HepG2 (cell line): Measurements from ENCODE around the gene PCDH7. TPM values are rescaled to one million over a fixed set of nuclear protein-coding genes. Genes with fewer than 3 reads are reported as not detected.

Source experiments
- ATAC-seq: fragments of 200-7000 bp; cut with Tn5 transposase; 3 replicates; pipeline ENCODE4 v1.9.1; 2020; ENCODE audit warnings: mild to moderate bottlenecking, moderate library complexity
- BruUV-seq: library from RNA; stranded (reverse); fragments of 400-500 nt; replicated peaks from 2 replicates; lab custom pipeline; 2021; lab: Mats Ljungman, UMichigan
- CTCF ChIA-PET: fragments of 300-600 bp; formaldehyde crosslinking; extraction: SDS; loops from one replicate; lab custom pipeline; 2021; ENCODE audit warnings: low total read pairs, inconsistent platforms, low intra/inter-chr PET ratio; lab: Yijun Ruan, JAX
- POLR2A ChIA-PET: fragments of 350-600 bp; sonication (Branson Sonifier 250); formaldehyde crosslinking; loops from one replicate; lab custom pipeline; 2020; ENCODE audit warnings: antibody characterized with exemption, inconsistent platforms; lab: Yijun Ruan, JAX
- DNase-seq: peaks from one replicate; pipeline ENCODE4 v3.0.0-alpha.2; 2015; ENCODE audit warnings: low spot score
- FAIRE-seq: peaks from 3 replicates; lab custom pipeline; 2011; peaks lifted over from hg19 to GRCh38; lab: Jason Lieb, UNC
- H2AFZ ChIP-seq: one replicate; pipeline ENCODE4 v1.6.1; 2011; ENCODE audit warnings: low read length, inconsistent platforms
- H3K27ac ChIP-seq: fragments of 300-600 bp; 3 replicates; pipeline ENCODE4 v1.8.0; 2011; ENCODE audit warnings: mixed run types, mild to moderate bottlenecking, mixed read lengths, low read length, inconsistent platforms; ENCODE audit not compliant: insufficient read depth; ENCODE audit errors: extremely low read length
- H3K27me3 ChIP-seq, 2 experiments: fragments of 200-600 bp in 1 of 2; 2 replicates in 1 of 2; 3 replicates in 1 of 2; pipeline versions ENCODE4 v1.6.0 to v1.8.0; 2011; ENCODE audit warnings: low read length in 2 of 2, mild to moderate bottlenecking in 2 of 2, moderate library complexity in 2 of 2, inconsistent platforms in 1 of 2; ENCODE audit not compliant: insufficient read depth in 2 of 2, control insufficient read depth in 1 of 2
- H3K36me3 ChIP-seq, 2 experiments: fragments of 200-600 bp in 1 of 2; replicated peaks in 1 of 2; 2 replicates in 1 of 2; 3 replicates in 1 of 2; pipeline versions ENCODE4 v1.5.1 to v1.8.0; 2011; ENCODE audit warnings: low read length in 2 of 2, inconsistent platforms in 1 of 2; ENCODE audit not compliant: insufficient read depth in 2 of 2, control insufficient read depth in 1 of 2
- H3K4me1 ChIP-seq: 2 replicates; pipeline ENCODE4 v1.5.1; 2012; ENCODE audit warnings: low read length, inconsistent platforms; ENCODE audit not compliant: insufficient read depth
- H3K4me2 ChIP-seq: 2 replicates; pipeline ENCODE4 v1.6.0; 2011; ENCODE audit warnings: low read depth, low read length, inconsistent platforms
- H3K4me3 ChIP-seq, 3 experiments: fragments of 200-600 bp in 1 of 3; sonication (generic), shearing (Covaris generic) in 1 of 3; replicated peaks in 1 of 3; 2 replicates each; pipeline ENCODE4 v1.5.1; 2011 to 2016; ENCODE audit warnings: low read length in 3 of 3, inconsistent platforms in 2 of 3, low read depth in 2 of 3, mild to moderate bottlenecking in 2 of 3, control low read depth in 1 of 3, mixed read lengths in 1 of 3; ENCODE audit not compliant: insufficient read depth in 1 of 3
- H3K79me2 ChIP-seq: one replicate; pipeline ENCODE4 v1.6.1; 2011; ENCODE audit warnings: low read length, inconsistent platforms; ENCODE audit not compliant: insufficient read depth
- H3K9ac ChIP-seq: 2 replicates; pipeline ENCODE4 v1.6.0; 2011; ENCODE audit warnings: mild to moderate bottlenecking, low read depth, low read length, inconsistent platforms; ENCODE audit not compliant: insufficient read depth
- H3K9me3 ChIP-seq: 2 replicates; pipeline ENCODE4 v1.5.1; 2012; ENCODE audit warnings: mild to moderate bottlenecking, low read length
- H4K20me1 ChIP-seq: 2 replicates; pipeline ENCODE4 v1.6.0; 2011; ENCODE audit warnings: inconsistent platforms, mild to moderate bottlenecking, low read length, moderate library complexity; ENCODE audit not compliant: insufficient read depth
- ARNT ChIP-seq: fragments of 450-650 bp; IDR thresholded peaks from 2 replicates; pipeline ENCODE4 v1.6.1; 2017
- CBX2 ChIP-seq, 2 experiments: fragments of 200-600 bp in 1 of 2; sonication (generic); formaldehyde crosslinking in 1 of 2; IDR thresholded peaks; 2 replicates each; pipeline versions ENCODE4 v1.7.0 to v1.8.1; 2018 to 2022; ENCODE audit warnings: low read depth in 2 of 2, low read length in 1 of 2, mild to moderate bottlenecking in 1 of 2, missing genetic modification reagents in 1 of 2
- ETV6 ChIP-seq: sonication (generic); formaldehyde crosslinking; conservative IDR thresholded peaks from 2 replicates; pipeline ENCODE4 v1.4.0; 2020; ENCODE audit warnings: missing genetic modification reagents
- HNF1A ChIP-seq, 2 experiments: sonication (generic) in 1 of 2; formaldehyde crosslinking in 1 of 2; IDR thresholded peaks; 2 replicates each; pipeline versions ENCODE4 v1.4.0 to v1.6.1; 2016 to 2020; ENCODE audit warnings: borderline replicate concordance in 1 of 2, low read depth in 1 of 2, mild to moderate bottlenecking in 1 of 2, missing genetic modification reagents in 1 of 2
- KDM4B ChIP-seq: sonication (generic); formaldehyde crosslinking; IDR thresholded peaks from 2 replicates; pipeline ENCODE4 v1.4.0; 2020; ENCODE audit warnings: missing genetic modification reagents
- MXD1 ChIP-seq: sonication (generic); formaldehyde crosslinking; IDR thresholded peaks from 2 replicates; pipeline ENCODE4 v1.4.0; 2020; ENCODE audit warnings: mild to moderate bottlenecking, missing genetic modification reagents
- SPEN ChIP-seq: sonication (generic); formaldehyde crosslinking; IDR thresholded peaks from 2 replicates; pipeline ENCODE4 v1.5.1; 2020; ENCODE audit warnings: low read depth, mild to moderate bottlenecking, missing genetic modification reagents
- ZBTB3 ChIP-seq: sonication (generic); formaldehyde crosslinking; IDR thresholded peaks from 2 replicates; pipeline ENCODE4 v1.4.0; 2020; ENCODE audit warnings: low read depth, mild to moderate bottlenecking, moderate library complexity, missing genetic modification reagents, borderline replicate concordance
- ZNF260 ChIP-seq: sonication (generic); formaldehyde crosslinking; IDR thresholded peaks from 2 replicates; pipeline ENCODE4 v1.4.0; 2020; ENCODE audit warnings: missing genetic modification reagents, low read depth, mild to moderate bottlenecking, borderline replicate concordance
- ZNF33A ChIP-seq: sonication (generic); formaldehyde crosslinking; IDR thresholded peaks from 2 replicates; pipeline ENCODE4 v1.5.1; 2020; ENCODE audit warnings: missing genetic modification reagents, mild to moderate bottlenecking, moderate library complexity, borderline replicate concordance
- ZNF589 ChIP-seq: sonication (generic); formaldehyde crosslinking; conservative IDR thresholded peaks from 2 replicates; pipeline ENCODE4 v1.8.0; 2022; ENCODE audit warnings: mild to moderate bottlenecking, moderate library complexity, missing genetic modification reagents
- ZSCAN22 ChIP-seq: sonication (generic); formaldehyde crosslinking; IDR thresholded peaks from 2 replicates; pipeline ENCODE4 v1.4.0; 2020; ENCODE audit warnings: mild to moderate bottlenecking, missing genetic modification reagents
- ZSCAN29 ChIP-seq: sonication (generic); formaldehyde crosslinking; conservative IDR thresholded peaks from 2 replicates; pipeline ENCODE4 v1.4.0; 2020; ENCODE audit warnings: mild to moderate bottlenecking, missing genetic modification reagents
- ZZZ3 ChIP-seq: sonication (generic); formaldehyde crosslinking; IDR thresholded peaks from 2 replicates; pipeline ENCODE4 v1.4.0; 2020; ENCODE audit warnings: missing genetic modification reagents, mild to moderate bottlenecking, borderline replicate concordance
- WGBS: methylation state at CpG from one replicate; pipeline ENCODE4 v1.1.6; 2017; ENCODE audit warnings: low lambda C conversion rate; 5-methylcytosine and 5-hydroxymethylcytosine counted together
- in situ Hi-C: cut with HindIII; loops from 2 replicates; pipeline ENCODE4 v1.10.0; 2017; ENCODE audit warnings: low pct_unique_long_range_greater_than_20kb; ENCODE audit not compliant: extremely low pct_ligation_motif_present
- intact Hi-C: fragments of 100-400 bp; cut with micrococcal nuclease; formaldehyde crosslinking; loops from one replicate; pipeline ENCODE4 v1.10.0; 2022; ENCODE audit not compliant: unreplicated experiment
- polyA plus RNA-seq, 8 experiments: library from polyadenylated mRNA; depleted of rRNA in 3 of 8; stranded (reverse) in 7 of 8; unstranded in 1 of 8; fragments of >200 nt; fragmentation: Illumina TruSeq in 4 of 8; extraction: Trizol in 4 of 8; gene quantifications; 2 replicates each; pipeline versions ENCODE4 v1.2.1 to v1.2.3, GENCODE V29; 2011 to 2016; ENCODE audit warnings: low read depth in 4 of 8, missing spikeins in 1 of 8, mixed read lengths in 1 of 8; ENCODE audit not compliant: insufficient read depth in 1 of 8
- total RNA-seq, 5 experiments: library from RNA; depleted of rRNA; stranded (reverse); fragments of >200 nt; fragmentation: Illumina TruSeq; extraction: Trizol; gene quantifications; 2 replicates each; pipeline ENCODE4 v1.2.3, GENCODE V29; 2016; ENCODE audit warnings: low read depth in 1 of 5
- TF ChIP-seq, protein P1 (sequence below): sonication (generic); formaldehyde crosslinking; conservative IDR thresholded peaks from 2 replicates; pipeline ENCODE4 v1.4.0; 2020; ENCODE audit warnings: missing genetic modification reagents

PCDH7 gene
- total and polyA plus RNA-seq, 2 of the 13 experiments (the other 11 are each of a cell fraction or from before 2014, with no cell fraction given) = not detected

- TF ChIP-seq ZSCAN29 (CRISPR knock-in tag) = no peak
- no peak for TF ChIP-seq ZBTB3 (CRISPR knock-in tag)
- TF ChIP-seq MXD1 (CRISPR knock-in tag) = no peak
- TF ChIP-seq ZNF260 (CRISPR knock-in tag) = no peak
Measured at GRCh38 chr4:30718021-30718542, 2.1 kb upstream of the PCDH7 start (continued).

DNA sequence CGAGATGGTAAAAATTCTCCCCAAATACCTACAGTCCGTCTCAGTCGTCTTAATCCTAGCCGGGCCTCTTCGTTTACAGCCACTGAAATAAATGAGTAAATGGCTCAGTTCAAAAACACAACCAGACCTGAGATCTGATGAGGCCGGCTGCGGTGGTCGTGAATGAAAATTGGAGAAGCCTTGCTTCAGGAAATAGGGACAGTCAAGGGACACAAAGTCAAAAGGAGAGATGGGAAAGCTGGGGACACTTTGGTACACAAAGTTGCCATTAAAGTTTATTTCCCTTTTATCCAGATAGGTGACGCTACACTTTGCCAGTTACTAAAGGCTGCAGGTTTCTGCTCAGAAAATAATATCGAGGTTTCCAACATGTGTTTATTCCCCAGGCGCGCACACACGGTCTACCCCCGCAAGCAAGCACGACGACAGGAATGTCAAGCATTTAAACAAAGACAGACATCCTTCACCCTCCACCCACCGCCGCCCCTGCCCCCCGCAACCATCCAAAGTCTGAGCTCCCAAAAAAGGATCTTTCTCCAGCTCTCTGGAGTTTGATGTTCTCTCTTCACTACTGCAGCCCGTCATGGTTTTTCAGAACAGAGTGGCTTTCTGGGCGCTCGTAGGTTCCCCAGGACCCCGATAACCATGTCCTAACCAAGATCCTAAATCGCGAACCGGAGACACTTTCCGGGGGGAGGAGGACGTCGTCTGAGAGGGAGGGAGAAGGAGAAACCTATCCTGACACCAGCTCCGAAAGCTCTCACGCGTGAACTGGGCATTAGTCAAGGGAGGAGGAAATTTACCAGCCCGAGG is 1.3 kb upstream of the PCDH7 start:
- peaks cover 4 to 34% of the 10 kb centered on the region in 2 experiments; a peak in 4 of 5 replicates for H3K27me3 ChIP-seq
- no peaks in the 10 kb centered on the region for H3K9me3 ChIP-seq
- no peak overlapping the region for H2AFZ ChIP-seq
- 0 out of 2 replicates have a peak overlapping the region, but pooled peaks have one; percentile 23 for H3K4me2 ChIP-seq
- no TSS peak for BruUV-seq
- no peaks in the 10 kb centered on the region for H3K79me2 ChIP-seq
- peaks cover 9% of the 10 kb centered on the region; the same call in 1 of the 2 replicates for H3K4me1 ChIP-seq
- H4K20me1 ChIP-seq = no peaks in the 10 kb centered on the region
- no peak for DNase-seq
- WGBS = 15% methylated on average over 30 of the region's 33 CpGs
- ChIA-PET POLR2A (no interaction called here), CTCF (no interaction called here)
- in situ Hi-C loops (no loop called here), intact Hi-C loops (loop anchor here (10.0 kb wide), 1 partner anchor 956 kb away; no protein-coding TSS in a partner anchor)
- H3K9ac ChIP-seq = no peak overlapping the region
- FAIRE-seq = no peak
- no peak overlapping the region for H3K27ac ChIP-seq
- H3K36me3 ChIP-seq = no peaks in the 10 kb centered on the region
- ATAC-seq = no peak
- no peak overlapping the region; a peak in 1 of 6 replicates for H3K4me3 ChIP-seq
- TF ChIP-seq ZNF33A (no peak), ETV6 (CRISPR knock-in tag) (no peak), CBX2 (IDR thresholded peaks at IDR 0.05; ENCODE audit: low read depth, low read length) (no peak), CBX2 (CRISPR knock-in tag; IDR thresholded peaks at IDR 0.05; ENCODE audit: low read depth) (no peak), HNF1A (IDR thresholded peaks at IDR 0.05; ENCODE audit: low read depth) (no peak), HNF1A (CRISPR knock-in tag; IDR thresholded peaks at IDR 0.05; ENCODE audit: borderline replicate concordance) (no peak), ZSCAN22 (CRISPR knock-in tag) (no peak), SPEN (CRISPR knock-in tag) (no peak), ZZZ3 (CRISPR knock-in tag) (no peak), KDM4B (CRISPR knock-in tag) (no peak), ZNF589 (no peak), ARNT (no peak)
- TF ChIP-seq, protein P1, sequence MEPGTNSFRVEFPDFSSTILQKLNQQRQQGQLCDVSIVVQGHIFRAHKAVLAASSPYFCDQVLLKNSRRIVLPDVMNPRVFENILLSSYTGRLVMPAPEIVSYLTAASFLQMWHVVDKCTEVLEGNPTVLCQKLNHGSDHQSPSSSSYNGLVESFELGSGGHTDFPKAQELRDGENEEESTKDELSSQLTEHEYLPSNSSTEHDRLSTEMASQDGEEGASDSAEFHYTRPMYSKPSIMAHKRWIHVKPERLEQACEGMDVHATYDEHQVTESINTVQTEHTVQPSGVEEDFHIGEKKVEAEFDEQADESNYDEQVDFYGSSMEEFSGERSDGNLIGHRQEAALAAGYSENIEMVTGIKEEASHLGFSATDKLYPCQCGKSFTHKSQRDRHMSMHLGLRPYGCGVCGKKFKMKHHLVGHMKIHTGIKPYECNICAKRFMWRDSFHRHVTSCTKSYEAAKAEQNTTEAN (CRISPR knock-in tag) = no peak
